AML-193 (cell line): Measurements from ENCODE around the gene VPS13D.
"Not testable (repeated sequence)": the region's sequence is repeated elsewhere in the genome, so short reads cannot be mapped to it uniquely, and the experiment has no call there.

ENCODE experiments used
- DNase-seq, 2 experiments: peaks; one replicate each; lab custom pipeline; 2025; lab: John Stamatoyannopoulos, UW

The VPS13D gene

GRCh38 chr1:12196641-12197482, 33.0 kb upstream of the VPS13D start:
- peak; percentile 69 to 73 for DNase-seq

DNA sequence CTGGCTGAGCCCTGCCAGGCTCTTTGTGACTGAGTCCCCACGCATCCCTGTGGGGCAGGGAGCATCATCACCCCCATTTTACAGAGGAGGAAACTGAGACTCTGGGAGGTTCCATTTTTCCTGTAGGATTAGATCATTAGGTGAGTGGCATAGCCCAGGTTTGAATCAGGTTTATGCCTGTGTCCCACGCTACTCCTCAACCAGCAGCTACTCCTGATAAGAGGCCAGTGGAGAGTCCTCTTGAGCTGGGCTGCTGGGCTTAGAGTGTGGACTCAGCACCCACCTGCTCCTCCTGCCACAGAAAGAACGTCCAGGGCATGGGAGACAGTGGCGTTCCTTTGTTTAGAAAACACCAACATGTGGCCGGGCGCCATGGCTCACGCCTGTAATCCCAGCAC, 32.3 kb upstream of the VPS13D start:
- no peak for DNase-seq

DNA sequence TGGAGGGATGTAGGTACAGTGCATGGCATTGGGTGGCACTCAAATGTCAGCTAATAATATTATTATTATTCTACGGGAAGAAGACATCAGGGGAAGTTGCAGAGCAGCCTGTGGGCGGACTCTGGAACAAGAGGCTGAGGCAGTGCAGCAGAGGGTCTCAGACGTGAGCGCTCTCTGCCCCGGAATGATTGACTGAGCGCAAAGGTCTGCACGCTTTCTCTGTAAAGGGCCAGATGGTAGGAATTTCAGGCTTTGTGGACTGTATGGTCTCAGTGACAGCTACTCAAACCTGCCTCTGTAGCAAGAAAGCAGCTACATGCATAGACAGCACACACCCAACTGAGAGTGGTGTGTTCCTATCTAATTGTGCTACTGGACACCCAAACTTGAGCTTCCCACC, 29.6 kb upstream of the VPS13D start:
- no peak for DNase-seq

GRCh38 chr1:12201352-12202189, 28.3 kb upstream of the VPS13D start:
- DNase-seq: no peak

- no peak for DNase-seq
Observed at GRCh38 chr1:12202190-12202497, 27.7 kb upstream of the VPS13D start.

GRCh38 chr1:12202577-12202976, 27.3 kb upstream of the VPS13D start:
- DNase-seq: no peak

DNA sequence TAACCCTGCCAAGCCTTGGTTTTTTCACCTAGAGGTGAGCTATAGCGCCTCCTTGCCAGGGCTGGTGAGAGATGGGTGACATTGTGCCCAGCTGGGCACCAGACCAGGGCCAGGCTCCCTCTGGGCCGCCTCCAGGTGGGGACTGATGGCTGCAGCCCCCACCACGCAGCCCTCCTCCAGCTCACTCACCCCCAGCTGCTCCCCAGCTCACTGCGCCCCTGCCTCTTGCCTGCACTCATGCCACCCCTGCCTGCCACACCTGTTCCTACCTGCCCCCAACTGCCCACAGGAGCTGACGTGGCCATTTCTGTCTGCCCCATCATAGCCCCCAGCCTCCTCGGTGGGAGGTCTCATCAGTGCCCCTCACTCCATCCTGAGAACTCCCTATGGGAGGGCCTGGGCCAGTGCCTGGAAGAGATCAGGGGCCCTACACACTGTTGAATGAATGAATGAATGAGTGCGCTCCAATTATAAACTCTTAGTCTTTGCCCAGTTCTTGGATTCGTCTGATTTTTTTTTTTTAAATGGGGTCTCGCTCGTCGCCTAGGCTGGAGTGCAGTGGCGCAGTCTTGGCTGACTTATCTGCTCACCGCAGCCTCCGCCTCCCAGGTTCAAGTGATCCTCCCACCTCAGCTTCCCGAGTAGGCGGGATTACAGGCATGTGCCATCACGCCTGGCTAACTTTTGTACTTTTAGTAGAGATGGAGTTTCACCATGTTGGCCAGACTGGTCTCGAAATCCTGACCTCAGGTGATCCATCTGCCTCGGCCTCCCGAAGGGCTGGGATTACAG, 26.4 kb upstream of the VPS13D start:
- DNase-seq: no peak

DNA sequence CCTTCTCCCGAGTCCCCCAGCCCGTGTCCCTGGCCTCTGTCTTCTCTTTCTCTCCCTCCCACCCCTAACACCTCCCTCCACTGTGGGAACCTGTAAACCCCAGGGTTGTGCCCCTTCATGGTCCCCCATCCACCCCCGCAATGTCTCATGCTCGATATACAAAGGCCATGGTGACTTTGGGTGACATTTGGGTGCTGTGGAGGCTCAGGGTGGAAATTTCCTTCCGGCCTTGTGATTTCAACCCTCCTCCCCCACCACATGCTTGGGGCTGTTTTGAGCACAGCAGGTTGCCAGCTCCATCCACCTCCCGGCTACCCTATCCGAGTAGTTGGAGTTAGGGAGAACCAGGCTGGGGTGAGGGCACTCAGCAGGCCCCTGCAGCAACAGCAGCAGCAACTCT, 25.7 kb upstream of the VPS13D start:
- no peak for DNase-seq

DNA sequence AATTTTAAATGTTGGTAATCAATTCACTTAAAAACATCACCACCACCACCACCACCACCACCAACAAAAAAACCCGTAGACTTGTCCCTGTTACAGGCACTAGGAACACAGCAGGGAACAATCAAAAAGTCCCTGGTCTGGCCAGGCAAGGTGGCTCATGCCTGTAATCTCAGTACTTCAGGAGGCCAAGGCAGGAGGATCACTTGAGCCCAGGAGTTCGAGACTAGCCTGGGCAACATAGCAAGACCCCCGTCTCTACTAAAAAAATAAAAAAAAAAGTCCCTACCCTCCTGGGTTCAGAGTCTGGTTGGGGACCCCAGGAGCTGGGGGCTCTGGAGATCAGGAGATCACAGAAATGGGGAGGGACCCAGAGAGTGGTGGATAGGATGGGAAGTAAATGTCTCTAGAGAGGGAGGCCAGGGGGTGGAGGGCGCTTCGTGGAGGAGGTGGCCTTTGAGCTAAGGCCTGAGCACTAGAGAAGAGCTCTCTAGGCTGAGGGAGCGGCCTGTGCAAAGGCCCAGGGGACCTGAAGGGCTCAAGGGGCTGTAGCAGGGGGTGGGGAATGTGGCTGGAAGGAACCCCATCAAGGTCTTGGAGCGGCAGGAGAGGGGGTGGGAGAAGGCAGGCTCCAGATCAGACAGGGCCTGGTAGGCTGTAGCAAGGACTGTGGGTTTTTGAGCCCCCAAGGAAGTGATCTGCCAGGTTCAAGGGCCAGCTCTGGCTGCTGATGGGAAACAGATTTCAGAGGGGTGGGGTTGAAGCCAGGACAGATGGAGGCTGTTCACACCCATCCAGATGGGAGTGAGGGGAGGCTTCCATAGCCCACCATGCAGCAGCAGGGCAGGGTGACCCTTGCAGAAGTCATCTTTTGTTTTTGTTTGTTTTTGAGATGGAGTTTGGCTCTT, 24.8 kb upstream of the VPS13D start:
- DNase-seq: no peak

GRCh38 chr1:12206238-12206637, 23.6 kb upstream of the VPS13D start:
- DNase-seq: no peak

DNA sequence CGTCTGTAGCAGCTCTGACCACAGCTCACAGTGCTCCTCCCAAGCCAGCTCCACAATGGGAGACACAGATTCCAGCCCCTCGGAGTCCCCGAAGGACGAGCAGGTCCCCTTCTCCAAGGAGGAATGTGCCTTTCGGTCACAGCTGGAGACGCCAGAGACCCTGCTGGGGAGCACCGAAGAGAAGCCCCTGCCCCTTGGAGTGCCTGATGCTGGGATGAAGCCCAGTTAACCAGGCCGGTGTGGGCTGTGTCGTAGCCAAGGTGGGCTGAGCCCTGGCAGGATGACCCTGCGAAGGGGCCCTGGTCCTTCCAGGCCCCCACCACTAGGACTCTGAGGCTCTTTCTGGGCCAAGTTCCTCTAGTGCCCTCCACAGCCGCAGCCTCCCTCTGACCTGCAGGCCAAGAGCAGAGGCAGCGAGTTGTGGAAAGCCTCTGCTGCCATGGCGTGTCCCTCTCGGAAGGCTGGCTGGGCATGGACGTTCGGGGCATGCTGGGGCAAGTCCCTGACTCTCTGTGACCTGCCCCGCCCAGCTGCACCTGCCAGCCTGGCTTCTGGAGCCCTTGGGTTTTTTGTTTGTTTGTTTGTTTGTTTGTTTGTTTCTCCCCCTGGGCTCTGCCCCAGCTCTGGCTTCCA, 22.9 kb upstream of the VPS13D start:
- DNase-seq: no peak

- no peak for DNase-seq
Observed at GRCh38 chr1:12208271-12208670, 21.6 kb upstream of the VPS13D start.

DNA sequence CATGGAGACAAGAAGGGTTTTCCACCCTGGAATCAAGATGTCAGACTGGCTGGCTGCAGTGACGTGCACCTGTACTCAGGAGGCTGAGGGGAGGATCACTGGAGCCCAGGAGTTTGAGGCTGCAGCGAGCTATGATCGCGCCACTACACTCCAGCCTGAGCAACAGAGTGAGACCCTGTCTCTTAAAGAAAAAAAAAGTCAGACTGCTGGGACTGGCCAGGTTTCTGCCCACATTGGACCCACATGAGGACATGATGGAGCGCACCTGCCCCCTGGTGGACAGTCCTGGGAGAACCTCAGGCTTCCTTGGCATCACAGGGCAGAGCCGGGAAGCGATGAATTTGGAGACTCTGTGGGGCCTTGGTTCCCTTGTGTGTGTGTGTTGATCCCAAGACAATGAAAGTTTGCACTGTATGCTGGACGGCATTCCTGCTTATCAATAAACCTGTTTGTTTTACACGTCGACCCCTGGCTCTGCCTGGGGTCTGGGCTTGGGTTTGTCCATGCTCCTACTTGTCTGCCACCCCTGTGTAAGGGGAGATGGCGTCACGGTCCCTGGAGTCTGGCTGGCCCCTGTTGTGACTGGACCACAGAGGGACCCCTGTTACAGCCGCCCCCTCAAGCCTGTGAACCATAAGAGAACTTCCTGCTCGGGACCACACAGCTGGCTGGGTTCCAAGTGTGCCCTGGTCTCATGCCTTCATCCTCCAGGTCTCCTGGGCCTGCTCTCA, 20.9 kb upstream of the VPS13D start:
- peak; percentile 40 to 55 for DNase-seq

GRCh38 chr1:12209495-12209832, 20.4 kb upstream of the VPS13D start:
- no peak for DNase-seq

- no peak for DNase-seq
Observed at GRCh38 chr1:12215118-12215961, 14.5 kb upstream of the VPS13D start.

DNA sequence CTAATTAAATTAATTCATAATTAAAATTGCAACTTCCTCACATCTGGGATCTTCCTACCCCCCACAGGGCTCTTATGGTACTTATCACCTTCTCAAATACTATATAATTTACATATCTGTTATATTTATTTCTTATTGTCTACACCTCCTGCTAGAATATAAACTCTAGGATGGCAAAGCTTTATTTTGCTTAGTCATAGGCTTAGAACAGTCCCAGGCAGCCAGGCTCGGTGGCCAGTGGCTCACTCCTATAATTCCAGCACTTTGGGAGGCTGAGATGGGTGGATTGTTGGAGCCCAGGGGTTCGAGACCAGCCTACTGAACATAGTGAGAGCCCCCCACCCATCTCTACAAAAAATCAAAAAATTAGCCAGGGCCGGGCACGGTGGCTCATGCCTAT, 10.0 kb upstream of the VPS13D start:
- DNase-seq: no peak

GRCh38 chr1:12220890-12221289, 8.9 kb upstream of the VPS13D start:
- DNase-seq: no peak

GRCh38 chr1:12222700-12223099, 7.1 kb upstream of the VPS13D start:
- not testable (repeated sequence) for DNase-seq

DNA sequence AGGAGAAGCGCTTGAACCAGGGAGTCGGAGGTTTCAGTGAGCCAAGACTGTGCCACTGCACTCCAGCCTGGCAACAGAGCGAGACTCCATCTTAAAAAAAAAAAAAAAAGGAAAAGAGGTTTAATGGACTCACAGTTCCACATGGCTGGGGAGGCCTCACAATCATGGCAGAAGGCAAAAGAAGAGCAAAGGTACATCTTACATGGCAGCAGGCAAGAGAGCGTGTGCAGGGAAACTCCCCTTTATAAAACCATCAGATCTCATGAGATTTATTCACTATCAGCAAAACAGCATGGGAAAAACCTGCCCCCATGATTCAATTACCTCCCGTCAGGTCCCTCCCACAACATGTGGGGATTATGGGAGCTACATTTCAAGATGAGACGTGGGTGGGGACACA, 5.7 kb upstream of the VPS13D start:
- DNase-seq: not testable (repeated sequence)

DNA sequence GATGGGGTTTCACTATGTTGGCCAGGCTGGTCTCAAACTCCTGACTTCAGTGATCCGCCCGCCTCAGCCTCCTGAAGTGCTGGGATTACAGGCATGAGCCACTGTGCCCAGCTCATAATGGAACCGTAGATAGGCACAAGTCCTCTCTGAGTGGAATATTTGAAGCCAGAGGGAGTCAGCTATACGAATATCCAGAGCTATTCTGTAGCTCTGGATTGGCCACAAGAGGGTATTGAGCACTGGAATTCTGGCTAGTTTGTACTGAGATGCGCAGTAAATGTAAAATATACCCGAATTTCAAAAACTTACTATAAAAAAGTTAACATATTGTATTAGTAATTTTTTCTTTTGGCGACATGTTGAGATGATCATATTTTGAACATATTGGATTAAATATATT, 851 bp upstream of the VPS13D start:
- no peak for DNase-seq
